ACC112 (cell line): ENCODE results near the gene PLXNA2.

Experiments
- H2AFZ ChIP-seq: fragments of 200-600 bp; sonication (generic); one replicate; pipeline ENCODE4 v1.6.0; 2017; ENCODE audit warnings: antibody characterized with exemption, low read length; ENCODE audit not compliant: unreplicated experiment
- H3K27ac ChIP-seq: fragments of 200-600 bp; sonication (generic); 2 replicates; pipeline ENCODE4 v1.5.1; 2014; ENCODE audit warnings: low read depth, mild to moderate bottlenecking, antibody characterized with exemption, low read length, moderate library complexity
- H3K27me3 ChIP-seq: fragments of 200-600 bp; sonication (generic); 2 replicates; pipeline ENCODE4 v1.6.1; 2014; ENCODE audit warnings: mild to moderate bottlenecking, antibody characterized with exemption, low read length, moderate library complexity, mixed read lengths; ENCODE audit not compliant: insufficient read depth
- H3K36me3 ChIP-seq: fragments of 200-600 bp; sonication (generic); 2 replicates; pipeline ENCODE4 v1.6.1; 2016; ENCODE audit warnings: mild to moderate bottlenecking, antibody characterized with exemption, low read length, moderate library complexity, mixed read lengths; ENCODE audit not compliant: insufficient read depth
- H3K4me1 ChIP-seq: fragments of 200-600 bp; sonication (generic); one replicate; pipeline ENCODE4 v1.6.1; 2016; ENCODE audit warnings: low read length, mixed read lengths; ENCODE audit not compliant: insufficient read depth, unreplicated experiment, control insufficient read depth
- H3K4me3 ChIP-seq: fragments of 200-600 bp; sonication (generic); 2 replicates; pipeline ENCODE4 v1.5.1; 2014; ENCODE audit warnings: mild to moderate bottlenecking, low read depth, low read length
- H3K79me2 ChIP-seq: fragments of 200-600 bp; sonication (generic); one replicate; pipeline ENCODE4 v1.6.0; 2016; ENCODE audit warnings: low read length; ENCODE audit not compliant: control insufficient read depth, unreplicated experiment, insufficient read depth

PLXNA2 gene, protein sequence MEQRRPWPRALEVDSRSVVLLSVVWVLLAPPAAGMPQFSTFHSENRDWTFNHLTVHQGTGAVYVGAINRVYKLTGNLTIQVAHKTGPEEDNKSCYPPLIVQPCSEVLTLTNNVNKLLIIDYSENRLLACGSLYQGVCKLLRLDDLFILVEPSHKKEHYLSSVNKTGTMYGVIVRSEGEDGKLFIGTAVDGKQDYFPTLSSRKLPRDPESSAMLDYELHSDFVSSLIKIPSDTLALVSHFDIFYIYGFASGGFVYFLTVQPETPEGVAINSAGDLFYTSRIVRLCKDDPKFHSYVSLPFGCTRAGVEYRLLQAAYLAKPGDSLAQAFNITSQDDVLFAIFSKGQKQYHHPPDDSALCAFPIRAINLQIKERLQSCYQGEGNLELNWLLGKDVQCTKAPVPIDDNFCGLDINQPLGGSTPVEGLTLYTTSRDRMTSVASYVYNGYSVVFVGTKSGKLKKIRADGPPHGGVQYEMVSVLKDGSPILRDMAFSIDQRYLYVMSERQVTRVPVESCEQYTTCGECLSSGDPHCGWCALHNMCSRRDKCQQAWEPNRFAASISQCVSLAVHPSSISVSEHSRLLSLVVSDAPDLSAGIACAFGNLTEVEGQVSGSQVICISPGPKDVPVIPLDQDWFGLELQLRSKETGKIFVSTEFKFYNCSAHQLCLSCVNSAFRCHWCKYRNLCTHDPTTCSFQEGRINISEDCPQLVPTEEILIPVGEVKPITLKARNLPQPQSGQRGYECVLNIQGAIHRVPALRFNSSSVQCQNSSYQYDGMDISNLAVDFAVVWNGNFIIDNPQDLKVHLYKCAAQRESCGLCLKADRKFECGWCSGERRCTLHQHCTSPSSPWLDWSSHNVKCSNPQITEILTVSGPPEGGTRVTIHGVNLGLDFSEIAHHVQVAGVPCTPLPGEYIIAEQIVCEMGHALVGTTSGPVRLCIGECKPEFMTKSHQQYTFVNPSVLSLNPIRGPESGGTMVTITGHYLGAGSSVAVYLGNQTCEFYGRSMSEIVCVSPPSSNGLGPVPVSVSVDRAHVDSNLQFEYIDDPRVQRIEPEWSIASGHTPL (N-terminal part only)

DNA sequence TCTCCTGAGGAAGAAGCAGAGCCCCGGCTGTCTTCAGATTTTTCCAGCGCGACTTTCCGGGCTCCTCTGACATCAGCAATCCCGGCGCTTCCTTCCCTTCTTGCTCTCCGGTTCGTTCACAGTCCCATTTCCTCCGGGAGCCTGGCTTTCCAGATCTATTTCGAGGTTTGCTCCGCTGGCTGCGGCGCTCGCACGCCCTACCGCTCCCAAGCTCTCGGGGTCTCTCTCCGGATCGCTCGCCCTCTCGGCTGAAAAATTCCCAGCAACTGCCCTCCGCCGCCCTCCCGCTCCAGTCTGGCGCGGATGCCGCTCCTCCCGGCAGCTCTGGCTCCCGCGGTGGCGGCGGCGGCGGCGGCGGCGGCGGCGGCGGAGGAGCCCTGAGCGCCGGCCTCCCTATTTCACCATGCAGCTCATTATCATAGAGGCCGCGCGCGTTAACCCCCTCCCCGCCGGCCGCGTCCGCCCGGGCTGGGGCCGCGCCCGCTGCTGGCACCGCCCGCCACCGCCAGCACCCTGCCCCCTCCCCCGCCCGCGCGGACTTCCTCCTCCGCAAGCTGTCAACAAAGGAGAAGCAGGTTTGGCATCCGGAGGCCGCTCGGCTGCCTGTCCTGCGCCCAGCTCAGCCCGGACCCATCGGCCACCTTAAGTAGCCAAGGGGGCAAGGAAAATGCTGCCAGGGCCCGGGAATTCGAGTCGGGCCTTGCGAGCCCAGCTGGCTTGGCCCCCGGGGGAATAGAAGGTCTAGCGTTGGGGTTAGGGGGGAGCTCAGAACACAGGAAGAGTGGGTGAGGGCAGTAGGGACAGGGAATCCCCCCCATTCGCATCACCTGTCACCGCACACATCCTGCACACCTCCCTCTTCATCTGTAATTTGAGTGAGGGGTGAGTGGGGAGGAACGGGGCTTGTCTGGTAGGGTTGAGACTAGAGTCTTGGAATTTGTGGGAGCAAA lies at the start of gene PLXNA2:
Gene PLXNA2 (minus strand): TSS at position 418 of the 950 bp plus-strand sequence. CDS start 26,462 bp downstream, outside the sequence.
- H2AFZ ChIP-seq: peak within 1 kb of the TSS; percentile 91
- no peaks in the 10 kb centered on the region for H3K27me3 ChIP-seq
- peak within 1 kb of the TSS; percentile 59 for H3K27ac ChIP-seq
- H3K79me2 ChIP-seq: peaks cover 51% of the 10 kb centered on the region
- peak within 1 kb of the TSS; percentile 98 for H3K4me3 ChIP-seq
- H3K36me3 ChIP-seq: no peaks in the 10 kb centered on the region
- peaks cover 31% of the 10 kb centered on the region for H3K4me1 ChIP-seq

DNA sequence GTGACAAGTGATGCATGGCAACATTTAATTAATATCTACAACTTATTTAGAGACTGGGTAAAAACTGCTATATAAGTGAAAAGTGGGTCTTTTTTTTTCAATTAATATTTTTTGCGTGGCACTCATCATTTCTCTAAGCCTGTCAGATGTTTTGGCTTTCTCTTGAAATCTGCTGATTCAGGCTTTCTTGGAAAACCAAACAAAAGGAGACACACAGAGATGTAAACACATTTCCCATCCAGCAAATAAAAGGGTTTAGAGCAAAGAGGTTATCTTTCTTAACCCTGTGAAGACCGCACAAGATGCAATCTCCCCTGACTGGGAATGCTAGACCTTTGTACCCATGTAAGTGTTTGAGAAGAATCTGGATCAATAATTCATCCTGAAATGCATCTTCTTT lies 48.7 kb upstream of the PLXNA2 start:
- H3K4me1 ChIP-seq: no peaks in the 10 kb centered on the region
- H2AFZ ChIP-seq: no peak overlapping the region
- H3K36me3 ChIP-seq: no peaks in the 10 kb centered on the region
- no peak overlapping the region for H3K4me3 ChIP-seq
- H3K79me2 ChIP-seq: no peaks in the 10 kb centered on the region
- H3K27ac ChIP-seq: no peak overlapping the region
- H3K27me3 ChIP-seq: peaks cover 73% of the 10 kb centered on the region

DNA sequence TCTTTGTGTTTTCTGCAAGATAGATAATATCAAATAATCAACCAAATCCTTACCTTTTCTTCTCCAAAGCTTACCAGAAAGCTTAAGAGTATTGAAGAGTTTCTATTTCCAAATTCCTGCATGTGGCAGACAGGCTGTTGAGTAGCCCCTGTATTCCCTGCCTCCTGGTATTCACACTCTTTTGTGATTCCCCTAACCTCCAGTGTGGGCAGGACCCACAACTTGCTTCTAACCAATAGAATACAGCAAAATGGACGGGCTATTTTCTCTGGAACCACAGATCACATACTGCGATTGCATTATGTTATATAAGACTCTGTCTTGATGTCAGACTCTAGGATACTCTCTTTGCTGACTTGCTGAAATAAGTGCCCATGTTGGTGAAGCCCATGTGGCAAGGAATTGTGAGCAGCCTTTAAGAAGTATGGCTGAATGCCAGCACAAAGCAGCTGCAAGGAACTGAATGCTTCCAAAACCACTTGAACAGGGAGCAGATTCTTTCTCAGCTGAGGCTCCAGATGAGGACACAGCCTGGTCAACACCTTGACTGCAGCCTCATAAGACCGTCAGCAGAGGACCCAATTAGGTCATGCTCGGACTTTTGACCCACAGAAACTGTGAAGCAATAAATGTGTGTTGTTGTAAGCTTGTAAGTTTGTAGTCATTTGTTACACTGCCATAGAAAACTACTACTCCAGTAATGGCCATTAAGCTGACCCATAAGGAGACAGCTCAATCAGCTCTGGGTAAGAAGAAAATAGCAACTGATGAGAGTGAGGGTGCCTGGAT lies 47.9 kb upstream of the PLXNA2 start:
- Histone ChIP-seq H3K36me3 (no peaks in the 10 kb centered on the region), H3K4me1 (no peaks in the 10 kb centered on the region), H3K27me3 (peaks cover 67% of the 10 kb centered on the region), H2AFZ (no peak overlapping the region), H3K79me2 (no peaks in the 10 kb centered on the region), H3K27ac (no peak overlapping the region), H3K4me3 (no peak overlapping the region)

DNA sequence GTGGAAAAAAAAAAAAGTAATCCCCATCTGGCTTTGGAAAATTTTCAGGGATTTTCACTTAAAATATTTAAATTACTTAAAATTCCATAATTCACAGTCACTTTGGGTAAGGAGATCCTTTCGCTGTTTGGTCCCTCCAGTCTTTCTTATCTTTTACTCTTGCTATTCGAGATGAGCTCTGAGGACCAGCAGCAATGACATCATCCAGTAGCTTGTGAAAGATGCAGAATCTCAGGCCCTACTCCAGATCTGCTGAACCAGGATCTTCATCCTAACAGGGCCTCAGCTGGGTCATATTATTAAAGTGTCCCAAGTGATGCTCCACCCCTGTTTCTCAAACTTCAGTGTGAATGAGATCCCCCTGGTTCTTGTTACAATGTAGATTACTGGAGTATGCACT lies 46.9 kb upstream of the PLXNA2 start:
- H3K36me3 ChIP-seq: no peaks in the 10 kb centered on the region
- H3K27ac ChIP-seq: no peak overlapping the region
- H3K79me2 ChIP-seq: no peaks in the 10 kb centered on the region
- no peak overlapping the region for H3K4me3 ChIP-seq
- H3K4me1 ChIP-seq: no peaks in the 10 kb centered on the region
- peaks cover 65% of the 10 kb centered on the region for H3K27me3 ChIP-seq
- no peak overlapping the region for H2AFZ ChIP-seq

DNA sequence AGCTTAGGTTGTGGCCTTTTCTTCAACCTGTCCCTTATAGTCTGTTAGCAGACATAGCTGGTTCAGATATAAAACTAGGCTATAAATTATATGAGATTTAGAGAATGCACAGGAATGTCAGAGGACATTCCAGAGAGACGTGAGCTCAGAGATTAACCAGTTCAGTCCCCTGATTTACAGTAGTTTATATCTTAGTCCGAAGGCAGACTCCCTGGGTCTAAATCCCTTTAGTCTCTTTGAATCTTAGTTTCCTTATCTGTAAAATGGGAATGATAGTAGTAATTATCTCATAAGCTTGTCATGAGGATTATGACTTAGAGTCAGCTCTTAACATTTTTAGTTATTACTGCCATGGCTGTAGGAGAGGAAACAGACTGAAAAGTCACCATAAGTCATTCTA lies 45.5 kb upstream of the PLXNA2 start:
- Histone ChIP-seq H3K27ac (no peak overlapping the region), H2AFZ (no peak overlapping the region), H3K4me3 (no peak overlapping the region), H3K36me3 (no peaks in the 10 kb centered on the region), H3K27me3 (peaks cover 64% of the 10 kb centered on the region), H3K4me1 (no peaks in the 10 kb centered on the region), H3K79me2 (no peaks in the 10 kb centered on the region)

DNA sequence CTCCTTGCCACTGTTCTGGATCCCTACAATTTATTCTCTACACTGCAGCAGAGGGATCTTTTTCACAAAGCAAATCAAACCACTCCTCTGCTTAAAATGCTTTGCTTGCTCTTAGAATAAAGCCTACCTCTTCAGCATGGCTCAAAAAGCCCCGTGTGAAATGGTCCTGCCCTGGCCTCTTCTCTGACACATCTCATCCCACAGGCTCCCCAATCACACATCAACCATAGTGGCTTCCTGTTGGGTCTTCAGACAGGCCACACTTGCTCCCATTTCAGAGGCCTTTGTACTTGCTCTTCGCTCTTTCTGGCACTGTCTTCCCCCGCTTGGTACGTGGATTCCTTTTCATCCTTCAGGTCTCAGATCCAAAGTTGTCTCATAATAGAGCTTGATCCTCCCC lies 44.3 kb upstream of the PLXNA2 start:
- no peak overlapping the region for H3K27ac ChIP-seq
- H3K79me2 ChIP-seq: no peaks in the 10 kb centered on the region
- peaks cover 58% of the 10 kb centered on the region for H3K27me3 ChIP-seq
- no peak overlapping the region for H2AFZ ChIP-seq
- H3K4me3 ChIP-seq: no peak overlapping the region
- H3K4me1 ChIP-seq: no peaks in the 10 kb centered on the region
- H3K36me3 ChIP-seq: no peaks in the 10 kb centered on the region

DNA sequence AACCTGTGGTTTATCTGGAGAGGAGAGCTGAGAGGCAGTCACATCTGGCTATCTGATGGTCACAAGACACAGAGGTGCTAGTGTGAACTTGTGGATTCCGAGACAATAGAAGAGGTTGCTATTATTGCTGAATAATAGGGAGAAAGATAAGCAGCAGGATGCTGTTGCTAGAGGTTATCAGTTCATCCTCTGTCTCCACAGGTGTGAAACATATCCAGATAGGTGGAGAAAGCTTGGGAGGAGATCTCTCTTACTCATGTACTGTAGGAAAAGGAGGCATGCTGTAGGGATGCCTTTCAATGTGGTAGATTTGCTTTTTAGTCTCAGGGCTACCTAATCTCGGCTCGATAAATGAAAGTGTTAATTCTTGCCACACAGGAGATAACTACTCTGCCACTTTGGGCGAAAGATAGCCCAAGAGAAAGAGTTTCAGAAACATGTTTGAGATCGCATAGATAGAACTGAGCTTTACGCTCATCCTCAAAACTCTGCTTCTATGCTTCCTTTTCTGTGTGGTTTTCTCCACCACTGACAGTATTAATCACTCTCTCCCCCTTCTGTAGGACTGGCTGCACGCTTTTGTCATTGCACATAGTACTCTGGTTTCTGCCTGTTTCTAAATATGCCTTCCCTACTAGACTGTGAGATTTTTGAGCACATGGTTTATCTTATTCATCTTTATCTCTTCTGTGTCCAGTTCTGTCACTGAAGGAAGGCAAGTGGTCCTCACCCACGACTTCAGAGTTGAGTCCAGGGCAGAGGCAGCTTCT lies 36.7 kb upstream of the PLXNA2 start:
- H3K4me3 ChIP-seq: no peak overlapping the region
- H3K79me2 ChIP-seq: no peaks in the 10 kb centered on the region
- no peak overlapping the region for H3K27ac ChIP-seq
- no peaks in the 10 kb centered on the region for H3K36me3 ChIP-seq
- no peak overlapping the region for H2AFZ ChIP-seq
- H3K27me3 ChIP-seq: peaks cover 66% of the 10 kb centered on the region
- no peaks in the 10 kb centered on the region for H3K4me1 ChIP-seq

DNA sequence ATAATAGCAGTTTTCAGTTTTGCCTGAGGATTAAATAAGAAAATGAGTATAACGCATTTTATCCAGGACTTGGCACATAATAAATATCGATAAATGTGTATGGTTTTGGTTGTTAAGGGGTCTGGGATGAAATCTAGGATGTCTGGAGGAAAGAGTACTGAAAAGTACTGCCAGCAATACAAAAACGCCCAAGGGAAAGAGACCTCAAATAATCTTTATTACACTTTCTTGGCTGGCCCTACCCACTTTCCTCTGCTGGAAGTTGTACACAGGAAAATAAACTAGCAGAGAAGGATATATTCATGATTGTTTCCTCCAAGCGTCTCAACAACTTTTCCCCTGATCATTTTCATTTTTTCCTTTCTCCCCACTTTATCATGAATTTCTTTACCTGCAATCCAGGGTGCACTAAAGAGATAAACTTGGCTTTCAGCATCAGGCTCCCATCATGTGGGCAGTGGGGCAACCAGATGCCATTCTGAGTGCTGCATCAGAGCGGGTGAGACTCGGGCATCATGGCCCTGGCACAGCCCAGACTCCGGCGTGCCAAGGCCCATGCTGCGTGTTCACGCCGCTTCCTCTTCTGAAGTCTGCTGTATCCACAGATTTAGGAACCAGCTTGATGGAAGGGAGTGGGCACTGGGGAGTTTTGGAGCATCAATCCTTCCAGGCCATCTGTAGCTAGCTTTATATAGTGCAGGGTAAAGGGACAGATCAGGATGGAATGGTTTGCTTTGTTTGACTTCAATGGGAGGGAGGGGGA lies 35.8 kb upstream of the PLXNA2 start:
- Histone ChIP-seq H3K36me3 (no peaks in the 10 kb centered on the region), H3K4me3 (no peak overlapping the region), H3K27me3 (peaks cover 71% of the 10 kb centered on the region), H2AFZ (no peak overlapping the region), H3K4me1 (no peaks in the 10 kb centered on the region), H3K79me2 (no peaks in the 10 kb centered on the region), H3K27ac (no peak overlapping the region)
